Lower leg skin (tissue), 3 donors: ENCODE results near the gene LCA5.

ENCODE experiments used
- CTCF ChIP-seq, 3 donors: fragments of 450-650 bp; IDR thresholded peaks; one replicate each; pipeline ENCODE4 v1.5.1; 2016; ENCODE audit warnings: antibody characterized with exemption in 3 of 3, mild to moderate bottlenecking in 3 of 3, moderate library complexity in 2 of 3
- POLR2A ChIP-seq, 2 donors: fragments of 450-650 bp; IDR thresholded peaks; one replicate each; pipeline ENCODE4 v1.6.1; 2016 to 2017; ENCODE audit warnings: antibody characterized with exemption in 2 of 2, mild to moderate bottlenecking in 1 of 2, moderate library complexity in 1 of 2

DNA sequence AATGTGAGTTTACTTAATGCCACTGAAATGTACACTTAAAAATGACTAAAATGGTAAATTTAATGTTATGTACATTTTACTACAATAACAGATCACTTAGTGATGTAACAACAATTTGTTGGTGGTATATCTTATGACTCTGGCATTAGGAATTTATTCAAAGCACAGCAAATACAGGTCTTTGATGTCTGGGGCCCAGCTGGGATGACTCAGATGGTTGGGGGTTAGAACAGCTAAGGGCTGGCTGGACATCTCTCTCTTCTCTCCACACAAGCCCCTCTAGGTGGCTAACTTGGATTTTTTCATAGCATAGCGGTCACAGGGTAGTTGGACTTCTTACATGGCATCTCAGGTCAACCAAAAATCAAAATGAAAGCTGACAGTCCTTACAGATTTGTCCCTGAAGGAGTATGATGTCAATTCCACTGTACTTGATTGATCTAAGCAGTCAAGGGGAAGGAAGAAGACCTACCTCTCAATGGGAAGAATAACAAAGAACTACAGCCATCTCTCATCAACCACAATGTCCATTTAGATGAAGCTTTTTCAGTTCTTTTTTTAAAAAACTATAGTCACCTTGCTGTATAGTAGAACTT is 37.5 kb upstream of the LCA5 start:
- no peak for TF ChIP-seq CTCF (IDR thresholded peaks at IDR 0.05)
- TF ChIP-seq POLR2A (IDR thresholded peaks at IDR 0.05) = no peak
